WTC11 (cell line): ENCODE measurements around the gene ZNF324B. TPM values are rescaled to one million over a fixed set of nuclear protein-coding genes. Genes with fewer than 3 reads are reported as not detected.
"Not testable (repeated sequence)": the region's sequence is repeated elsewhere in the genome, so short reads cannot be mapped to it uniquely, and the experiment has no call there.

ENCODE experiments used
- ATAC-seq: fragments of 200-7000 bp; cut with Tn5 transposase; 2 replicates; pipeline ENCODE4 v1.10.0; 2021; ENCODE audit warnings: mild to moderate bottlenecking, moderate library complexity
- CTCF ChIA-PET: fragments of 300-600 bp; sonication (Branson Sonifier 250); formaldehyde crosslinking; loops from one replicate; lab custom pipeline; 2021; ENCODE audit warnings: antibody characterized with exemption; lab: Charles Lee
- POLR2A ChIA-PET: fragments of 350-600 bp; sonication (Branson Sonifier 250); formaldehyde crosslinking; loops from one replicate; lab custom pipeline; 2021; ENCODE audit warnings: antibody characterized with exemption; lab: Charles Lee
- DNase-seq: peaks from one replicate; pipeline ENCODE4 v3.0.0; 2021; ENCODE audit warnings: low spot score
- H3K27ac Mint-ChIP-seq: 2 replicates; pipeline ENCODE4 v1.8.0; 2021; ENCODE audit warnings: mixed read lengths
- H3K27me3 Mint-ChIP-seq: 2 replicates; pipeline ENCODE4 v1.8.0; 2021; ENCODE audit warnings: low read depth, mild to moderate bottlenecking, moderate library complexity, mixed read lengths
- H3K36me3 Mint-ChIP-seq: 2 replicates; pipeline ENCODE4 v1.8.0; 2021; ENCODE audit warnings: mixed read lengths
- H3K4me1 Mint-ChIP-seq: 2 replicates; pipeline ENCODE4 v1.8.0; 2022; ENCODE audit warnings: mixed read lengths
- H3K4me3 Mint-ChIP-seq: 2 replicates; pipeline ENCODE4 v1.8.0; 2021; ENCODE audit warnings: mild to moderate bottlenecking, moderate library complexity, mixed read lengths
- H3K9me3 Mint-ChIP-seq: 2 replicates; pipeline ENCODE4 v1.8.0; 2021; ENCODE audit warnings: mixed read lengths
- ATF1 ChIP-seq: sonication (generic); formaldehyde crosslinking; IDR thresholded peaks from 2 replicates; pipeline ENCODE4 v1.8.1; 2023; ENCODE audit warnings: mild to moderate bottlenecking, moderate library complexity, missing genetic modification reagents
- CREB1 ChIP-seq: sonication (generic); formaldehyde crosslinking; IDR thresholded peaks from 2 replicates; pipeline ENCODE4 v1.8.0; 2023; ENCODE audit warnings: mild to moderate bottlenecking, missing genetic modification reagents
- ESRRA ChIP-seq: sonication (generic); formaldehyde crosslinking; IDR thresholded peaks from 2 replicates; pipeline ENCODE4 v1.8.1; 2022; ENCODE audit warnings: mild to moderate bottlenecking, missing genetic modification reagents, borderline replicate concordance
- GABPB1 ChIP-seq: sonication (generic); formaldehyde crosslinking; IDR thresholded peaks from 2 replicates; pipeline ENCODE4 v1.8.1; 2023; ENCODE audit warnings: mild to moderate bottlenecking, missing genetic modification reagents
- MXD4 ChIP-seq: fragments of 250-450 bp; sonication (Bioruptor Pico); IDR thresholded peaks from 2 replicates; pipeline ENCODE4 v1.8.0; 2021; ENCODE audit warnings: mild to moderate bottlenecking, moderate library complexity, borderline replicate concordance
- NFYB ChIP-seq: sonication (generic); formaldehyde crosslinking; conservative IDR thresholded peaks from 2 replicates; pipeline ENCODE4 v1.8.0; 2022; ENCODE audit warnings: low read depth, missing genetic modification reagents
- NR2C2 ChIP-seq: sonication (generic); formaldehyde crosslinking; IDR thresholded peaks from 2 replicates; pipeline ENCODE4 v1.8.0; 2022; ENCODE audit warnings: mild to moderate bottlenecking, missing genetic modification reagents
- NR3C1 ChIP-seq: sonication (generic); formaldehyde crosslinking; conservative IDR thresholded peaks from 2 replicates; pipeline ENCODE4 v1.8.1; 2023; ENCODE audit warnings: low read depth, mild to moderate bottlenecking, missing genetic modification reagents
- RELA ChIP-seq: sonication (generic); formaldehyde crosslinking; IDR thresholded peaks from 2 replicates; pipeline ENCODE4 v1.8.1; 2022; ENCODE audit warnings: missing genetic modification reagents, mild to moderate bottlenecking, borderline replicate concordance
- SMAD4 ChIP-seq: sonication (generic); formaldehyde crosslinking; IDR thresholded peaks from 2 replicates; pipeline ENCODE4 v1.8.0; 2022; ENCODE audit warnings: mild to moderate bottlenecking, missing genetic modification reagents
- TP53 ChIP-seq: sonication (generic); formaldehyde crosslinking; IDR thresholded peaks from 2 replicates; pipeline ENCODE4 v1.8.1; 2023; ENCODE audit warnings: mild to moderate bottlenecking, missing genetic modification reagents
- ZBTB21 ChIP-seq: sonication (generic); formaldehyde crosslinking; IDR thresholded peaks from 2 replicates; pipeline ENCODE4 v1.8.1; 2023; ENCODE audit warnings: mild to moderate bottlenecking, missing genetic modification reagents, borderline replicate concordance
- ZNF121 ChIP-seq: sonication (generic); formaldehyde crosslinking; IDR thresholded peaks from 2 replicates; pipeline ENCODE4 v1.8.0; 2023; ENCODE audit warnings: missing genetic modification reagents
- ZNF138 ChIP-seq: sonication (generic); formaldehyde crosslinking; conservative IDR thresholded peaks from 2 replicates; pipeline ENCODE4 v1.8.1; 2022; ENCODE audit warnings: mild to moderate bottlenecking, moderate library complexity, missing genetic modification reagents
- ZNF232 ChIP-seq: sonication (generic); formaldehyde crosslinking; IDR thresholded peaks from 2 replicates; pipeline ENCODE4 v1.8.0; 2022; ENCODE audit warnings: mild to moderate bottlenecking, missing genetic modification reagents
- total RNA-seq: library from RNA; stranded (reverse); gene quantifications from 3 replicates; pipeline ENCODE4 v1.2.3, GENCODE V29; 2021
- TF ChIP-seq, protein P1 (sequence below): fragments of 250-450 bp; sonication (Bioruptor Pico); IDR thresholded peaks from 2 replicates; pipeline ENCODE4 v1.9.0; 2021; ENCODE audit warnings: mild to moderate bottlenecking
- TF ChIP-seq, protein P2 (sequence below): sonication (generic); formaldehyde crosslinking; conservative IDR thresholded peaks from 2 replicates; pipeline ENCODE4 v1.8.1; 2022; ENCODE audit warnings: mild to moderate bottlenecking, missing genetic modification reagents
- TF ChIP-seq, protein P3 (sequence below): sonication (generic); formaldehyde crosslinking; IDR thresholded peaks from 2 replicates; pipeline ENCODE4 v1.8.1; 2023; ENCODE audit warnings: mild to moderate bottlenecking, missing genetic modification reagents, moderate library complexity
- TF ChIP-seq, protein P4 (sequence below): sonication (generic); formaldehyde crosslinking; IDR thresholded peaks from 2 replicates; pipeline ENCODE4 v1.8.1; 2022; ENCODE audit warnings: mild to moderate bottlenecking, missing genetic modification reagents, moderate library complexity, borderline replicate concordance
- TF ChIP-seq, protein P5 (sequence below): sonication (generic); formaldehyde crosslinking; IDR thresholded peaks from 2 replicates; pipeline ENCODE4 v1.8.1; 2023; ENCODE audit warnings: mild to moderate bottlenecking, moderate library complexity, missing genetic modification reagents
- TF ChIP-seq, protein P6 (sequence below): sonication (generic); formaldehyde crosslinking; IDR thresholded peaks from 2 replicates; pipeline ENCODE4 v1.8.0; 2022; ENCODE audit warnings: missing genetic modification reagents
- TF ChIP-seq, protein P7 (sequence below): sonication (generic); formaldehyde crosslinking; IDR thresholded peaks from 2 replicates; pipeline ENCODE4 v1.8.1; 2022; ENCODE audit warnings: low read depth, missing genetic modification reagents, borderline replicate concordance

ZNF324B gene
- total RNA-seq, 1 experiment from 2014 or later, result 4.0 TPM

DNA sequence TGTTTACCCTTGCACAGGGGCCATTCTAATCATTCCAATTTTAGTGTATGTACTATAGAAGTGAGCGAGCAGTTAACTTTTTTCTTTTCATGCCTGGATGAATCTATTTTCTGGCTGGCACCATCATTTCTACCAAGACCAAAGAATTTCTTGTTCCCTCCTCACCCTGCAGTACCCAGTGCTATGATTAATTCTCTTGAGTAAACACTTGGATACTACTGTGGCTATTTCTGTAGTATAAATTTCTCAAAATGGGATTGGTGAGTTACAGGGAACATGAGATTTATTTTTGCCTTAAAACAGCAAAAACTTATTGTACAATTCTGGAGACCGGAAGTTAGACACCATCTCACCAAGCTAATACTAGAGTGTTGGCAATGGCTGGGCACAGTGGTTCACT, 32.4 kb downstream of the ZNF324B start:
- POLR2A ChIA-PET, result no interaction called here
- no peaks in the 10 kb centered on the region for H3K36me3 Mint-ChIP-seq
- no peak for ATAC-seq
- TF ChIP-seq ZNF121 (CRISPR knock-in tag) (no peak), NR2C2 (CRISPR knock-in tag) (no peak), MXD4 (CRISPR knock-in tag) (no peak), GABPB1 (CRISPR knock-in tag) (no peak), NFYB (CRISPR knock-in tag) (no peak), NR3C1 (no peak), CREB1 (CRISPR knock-in tag) (no peak), ESRRA (CRISPR knock-in tag) (no peak), ZNF138 (no peak), ATF1 (CRISPR knock-in tag) (no peak), ZNF232 (CRISPR knock-in tag) (no peak), SMAD4 (CRISPR knock-in tag) (no peak)
- TF ChIP-seq, protein P1, sequence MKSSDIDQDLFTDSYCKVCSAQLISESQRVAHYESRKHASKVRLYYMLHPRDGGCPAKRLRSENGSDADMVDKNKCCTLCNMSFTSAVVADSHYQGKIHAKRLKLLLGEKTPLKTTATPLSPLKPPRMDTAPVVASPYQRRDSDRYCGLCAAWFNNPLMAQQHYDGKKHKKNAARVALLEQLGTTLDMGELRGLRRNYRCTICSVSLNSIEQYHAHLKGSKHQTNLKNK (CRISPR knock-in tag), result no peak
- TF ChIP-seq, protein P2, sequence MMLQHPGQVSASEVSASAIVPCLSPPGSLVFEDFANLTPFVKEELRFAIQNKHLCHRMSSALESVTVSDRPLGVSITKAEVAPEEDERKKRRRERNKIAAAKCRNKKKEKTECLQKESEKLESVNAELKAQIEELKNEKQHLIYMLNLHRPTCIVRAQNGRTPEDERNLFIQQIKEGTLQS (CRISPR knock-in tag), result no peak
- TF ChIP-seq, protein P3, sequence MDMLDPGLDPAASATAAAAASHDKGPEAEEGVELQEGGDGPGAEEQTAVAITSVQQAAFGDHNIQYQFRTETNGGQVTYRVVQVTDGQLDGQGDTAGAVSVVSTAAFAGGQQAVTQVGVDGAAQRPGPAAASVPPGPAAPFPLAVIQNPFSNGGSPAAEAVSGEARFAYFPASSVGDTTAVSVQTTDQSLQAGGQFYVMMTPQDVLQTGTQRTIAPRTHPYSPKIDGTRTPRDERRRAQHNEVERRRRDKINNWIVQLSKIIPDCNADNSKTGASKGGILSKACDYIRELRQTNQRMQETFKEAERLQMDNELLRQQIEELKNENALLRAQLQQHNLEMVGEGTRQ (CRISPR knock-in tag), result no peak
- TF ChIP-seq, protein P4, sequence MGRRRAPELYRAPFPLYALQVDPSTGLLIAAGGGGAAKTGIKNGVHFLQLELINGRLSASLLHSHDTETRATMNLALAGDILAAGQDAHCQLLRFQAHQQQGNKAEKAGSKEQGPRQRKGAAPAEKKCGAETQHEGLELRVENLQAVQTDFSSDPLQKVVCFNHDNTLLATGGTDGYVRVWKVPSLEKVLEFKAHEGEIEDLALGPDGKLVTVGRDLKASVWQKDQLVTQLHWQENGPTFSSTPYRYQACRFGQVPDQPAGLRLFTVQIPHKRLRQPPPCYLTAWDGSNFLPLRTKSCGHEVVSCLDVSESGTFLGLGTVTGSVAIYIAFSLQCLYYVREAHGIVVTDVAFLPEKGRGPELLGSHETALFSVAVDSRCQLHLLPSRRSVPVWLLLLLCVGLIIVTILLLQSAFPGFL (CRISPR knock-in tag), result no peak
- TF ChIP-seq, all 79 proteins: peak for 0
- Mint-ChIP-seq H3K4me1 (no peaks in the 10 kb centered on the region), H3K27ac (no peak overlapping the region), H3K27me3 (no peaks in the 10 kb centered on the region), H3K4me3 (no peak overlapping the region), H3K9me3 (peaks cover 4% of the 10 kb centered on the region; the same call in 1 of the 2 replicates)
- CTCF ChIA-PET, result interaction anchor here (0.9 to 1.3 kb wide), 4 partner anchors 16 to 35 kb away, joined by 3 to 4 read pairs (median 4); no protein-coding TSS in a partner anchor
- DNase-seq, result no peak

DNA sequence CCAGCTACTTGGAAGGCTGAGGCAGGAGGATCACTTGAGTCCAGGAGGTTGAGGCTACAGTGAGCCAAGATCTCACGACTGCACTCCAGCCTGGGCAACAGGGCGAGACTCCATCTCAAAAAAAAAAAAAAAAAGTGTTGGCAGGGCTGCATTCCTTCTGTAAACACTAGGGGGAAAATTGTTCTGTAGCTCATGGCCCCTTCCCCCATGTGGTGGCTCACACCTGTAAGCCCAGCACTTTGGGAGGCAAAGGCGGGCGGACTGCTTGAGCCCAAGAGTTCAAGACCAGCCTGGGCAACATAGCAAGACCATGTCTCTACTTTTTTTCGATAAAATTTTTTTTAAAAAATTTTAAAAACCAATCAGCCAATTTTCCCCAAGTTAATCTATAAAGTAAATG, 32.9 kb downstream of the ZNF324B start:
- ATAC-seq, H3K27me3 Mint-ChIP-seq, H3K36me3 Mint-ChIP-seq, H3K27ac Mint-ChIP-seq, POLR2A ChIA-PET, H3K4me3 Mint-ChIP-seq, H3K4me1 Mint-ChIP-seq, H3K9me3 Mint-ChIP-seq, DNase-seq: not testable (repeated sequence)
- CTCF ChIA-PET, result interaction anchor here (0.6 to 1.3 kb wide), 6 partner anchors 17 to 98 kb away, joined by 3 to 4 read pairs (median 4); no protein-coding TSS in a partner anchor

DNA sequence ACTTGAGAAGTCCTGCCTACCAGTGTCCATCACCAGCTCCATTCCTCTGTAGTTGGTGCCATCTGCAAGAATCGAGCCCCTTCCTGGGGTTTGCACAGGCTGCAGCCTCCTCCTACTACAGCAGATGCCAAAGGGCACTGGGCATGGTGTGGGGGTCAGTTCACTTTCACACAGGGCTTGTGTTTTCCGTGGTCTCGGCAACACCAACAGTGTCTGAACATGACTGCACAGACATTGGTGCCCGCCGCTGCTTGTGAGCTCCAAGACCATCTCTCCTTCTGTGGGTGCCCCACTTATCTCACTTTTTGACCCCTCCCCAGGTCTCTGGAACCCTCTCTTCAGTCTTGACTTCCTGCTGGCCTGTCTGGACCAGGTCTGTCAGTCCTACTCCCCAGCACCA, 40.0 kb downstream of the ZNF324B start:
- no peaks in the 10 kb centered on the region for H3K27me3 Mint-ChIP-seq
- no peaks in the 10 kb centered on the region for H3K36me3 Mint-ChIP-seq
- ChIA-PET POLR2A (no interaction called here), CTCF (no interaction called here)
- DNase-seq, result no peak
- H3K4me1 Mint-ChIP-seq, result no peaks in the 10 kb centered on the region
- ATAC-seq, result no peak
- H3K27ac Mint-ChIP-seq, result no peak overlapping the region
- H3K9me3 Mint-ChIP-seq, result peaks cover 4% of the 10 kb centered on the region; the same call in 1 of the 2 replicates
- H3K4me3 Mint-ChIP-seq, result no peak overlapping the region
- no peak for TF ChIP-seq ZBTB21 (CRISPR knock-in tag)
- TF ChIP-seq, protein P5, sequence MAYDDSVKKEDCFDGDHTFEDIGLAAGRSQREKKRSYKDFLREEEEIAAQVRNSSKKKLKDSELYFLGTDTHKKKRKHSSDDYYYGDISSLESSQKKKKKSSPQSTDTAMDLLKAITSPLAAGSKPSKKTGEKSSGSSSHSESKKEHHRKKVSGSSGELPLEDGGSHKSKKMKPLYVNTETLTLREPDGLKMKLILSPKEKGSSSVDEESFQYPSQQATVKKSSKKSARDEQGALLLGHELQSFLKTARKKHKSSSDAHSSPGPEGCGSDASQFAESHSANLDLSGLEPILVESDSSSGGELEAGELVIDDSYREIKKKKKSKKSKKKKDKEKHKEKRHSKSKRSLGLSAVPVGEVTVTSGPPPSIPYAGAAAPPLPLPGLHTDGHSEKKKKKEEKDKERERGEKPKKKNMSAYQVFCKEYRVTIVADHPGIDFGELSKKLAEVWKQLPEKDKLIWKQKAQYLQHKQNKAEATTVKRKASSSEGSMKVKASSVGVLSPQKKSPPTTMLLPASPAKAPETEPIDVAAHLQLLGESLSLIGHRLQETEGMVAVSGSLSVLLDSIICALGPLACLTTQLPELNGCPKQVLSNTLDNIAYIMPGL (CRISPR knock-in tag), result no peak
- TF ChIP-seq, protein P3 (CRISPR knock-in tag), result no peak
- TF ChIP-seq TP53 (CRISPR knock-in tag), result no peak
- TF ChIP-seq ESRRA (CRISPR knock-in tag), result no peak
- TF ChIP-seq RELA (CRISPR knock-in tag), result no peak
- TF ChIP-seq, protein P6, sequence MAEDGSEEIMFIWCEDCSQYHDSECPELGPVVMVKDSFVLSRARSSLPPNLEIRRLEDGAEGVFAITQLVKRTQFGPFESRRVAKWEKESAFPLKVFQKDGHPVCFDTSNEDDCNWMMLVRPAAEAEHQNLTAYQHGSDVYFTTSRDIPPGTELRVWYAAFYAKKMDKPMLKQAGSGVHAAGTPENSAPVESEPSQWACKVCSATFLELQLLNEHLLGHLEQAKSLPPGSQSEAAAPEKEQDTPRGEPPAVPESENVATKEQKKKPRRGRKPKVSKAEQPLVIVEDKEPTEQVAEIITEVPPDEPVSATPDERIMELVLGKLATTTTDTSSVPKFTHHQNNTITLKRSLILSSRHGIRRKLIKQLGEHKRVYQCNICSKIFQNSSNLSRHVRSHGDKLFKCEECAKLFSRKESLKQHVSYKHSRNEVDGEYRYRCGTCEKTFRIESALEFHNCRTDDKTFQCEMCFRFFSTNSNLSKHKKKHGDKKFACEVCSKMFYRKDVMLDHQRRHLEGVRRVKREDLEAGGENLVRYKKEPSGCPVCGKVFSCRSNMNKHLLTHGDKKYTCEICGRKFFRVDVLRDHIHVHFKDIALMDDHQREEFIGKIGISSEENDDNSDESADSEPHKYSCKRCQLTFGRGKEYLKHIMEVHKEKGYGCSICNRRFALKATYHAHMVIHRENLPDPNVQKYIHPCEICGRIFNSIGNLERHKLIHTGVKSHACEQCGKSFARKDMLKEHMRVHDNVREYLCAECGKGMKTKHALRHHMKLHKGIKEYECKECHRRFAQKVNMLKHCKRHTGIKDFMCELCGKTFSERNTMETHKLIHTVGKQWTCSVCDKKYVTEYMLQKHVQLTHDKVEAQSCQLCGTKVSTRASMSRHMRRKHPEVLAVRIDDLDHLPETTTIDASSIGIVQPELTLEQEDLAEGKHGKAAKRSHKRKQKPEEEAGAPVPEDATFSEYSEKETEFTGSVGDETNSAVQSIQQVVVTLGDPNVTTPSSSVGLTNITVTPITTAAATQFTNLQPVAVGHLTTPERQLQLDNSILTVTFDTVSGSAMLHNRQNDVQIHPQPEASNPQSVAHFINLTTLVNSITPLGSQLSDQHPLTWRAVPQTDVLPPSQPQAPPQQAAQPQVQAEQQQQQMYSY (CRISPR knock-in tag), result no peak
- no peak for TF ChIP-seq ZNF138
- TF ChIP-seq, protein P7, sequence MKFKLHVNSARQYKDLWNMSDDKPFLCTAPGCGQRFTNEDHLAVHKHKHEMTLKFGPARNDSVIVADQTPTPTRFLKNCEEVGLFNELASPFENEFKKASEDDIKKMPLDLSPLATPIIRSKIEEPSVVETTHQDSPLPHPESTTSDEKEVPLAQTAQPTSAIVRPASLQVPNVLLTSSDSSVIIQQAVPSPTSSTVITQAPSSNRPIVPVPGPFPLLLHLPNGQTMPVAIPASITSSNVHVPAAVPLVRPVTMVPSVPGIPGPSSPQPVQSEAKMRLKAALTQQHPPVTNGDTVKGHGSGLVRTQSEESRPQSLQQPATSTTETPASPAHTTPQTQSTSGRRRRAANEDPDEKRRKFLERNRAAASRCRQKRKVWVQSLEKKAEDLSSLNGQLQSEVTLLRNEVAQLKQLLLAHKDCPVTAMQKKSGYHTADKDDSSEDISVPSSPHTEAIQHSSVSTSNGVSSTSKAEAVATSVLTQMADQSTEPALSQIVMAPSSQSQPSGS, result no peak
